GM12872 (cell line): ENCODE measurements around the gene NHERF2.

ENCODE experiments used
- TF ChIP-seq, protein P1 (sequence below): IDR thresholded peaks from 3 replicates; pipeline ENCODE4 v1.5.1; 2011; ENCODE audit warnings: low read depth, mild to moderate bottlenecking, low read length, moderate library complexity; ENCODE audit not compliant: insufficient read depth

NHERF2 gene

GRCh38 chr16:2023092-2024031 lies 3.3 kb upstream of the NHERF2 start:
- TF ChIP-seq, protein P1, sequence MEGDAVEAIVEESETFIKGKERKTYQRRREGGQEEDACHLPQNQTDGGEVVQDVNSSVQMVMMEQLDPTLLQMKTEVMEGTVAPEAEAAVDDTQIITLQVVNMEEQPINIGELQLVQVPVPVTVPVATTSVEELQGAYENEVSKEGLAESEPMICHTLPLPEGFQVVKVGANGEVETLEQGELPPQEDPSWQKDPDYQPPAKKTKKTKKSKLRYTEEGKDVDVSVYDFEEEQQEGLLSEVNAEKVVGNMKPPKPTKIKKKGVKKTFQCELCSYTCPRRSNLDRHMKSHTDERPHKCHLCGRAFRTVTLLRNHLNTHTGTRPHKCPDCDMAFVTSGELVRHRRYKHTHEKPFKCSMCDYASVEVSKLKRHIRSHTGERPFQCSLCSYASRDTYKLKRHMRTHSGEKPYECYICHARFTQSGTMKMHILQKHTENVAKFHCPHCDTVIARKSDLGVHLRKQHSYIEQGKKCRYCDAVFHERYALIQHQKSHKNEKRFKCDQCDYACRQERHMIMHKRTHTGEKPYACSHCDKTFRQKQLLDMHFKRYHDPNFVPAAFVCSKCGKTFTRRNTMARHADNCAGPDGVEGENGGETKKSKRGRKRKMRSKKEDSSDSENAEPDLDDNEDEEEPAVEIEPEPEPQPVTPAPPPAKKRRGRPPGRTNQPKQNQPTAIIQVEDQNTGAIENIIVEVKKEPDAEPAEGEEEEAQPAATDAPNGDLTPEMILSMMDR: peak; percentile 98

DNA sequence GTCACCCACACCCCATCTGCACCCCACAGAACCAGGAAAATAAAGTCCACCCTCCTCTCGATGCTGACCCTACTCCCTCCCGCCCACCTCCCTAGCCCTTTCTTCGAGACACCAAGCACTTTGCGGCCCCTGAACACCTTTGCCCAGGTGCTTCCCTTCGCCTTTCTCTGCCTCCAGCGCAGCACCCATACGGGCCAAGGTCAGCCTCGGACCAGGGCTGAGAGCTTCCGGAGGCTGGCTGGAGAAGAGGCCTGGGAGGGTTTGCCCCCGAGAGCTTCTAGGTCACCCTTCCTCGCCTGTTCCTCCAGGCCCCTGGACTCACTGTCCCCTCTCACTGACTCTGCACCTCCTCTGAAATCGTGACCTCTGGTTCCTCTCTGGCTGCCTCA lies 2.7 kb upstream of the NHERF2 start:
- TF ChIP-seq, protein P1: no peak

DNA sequence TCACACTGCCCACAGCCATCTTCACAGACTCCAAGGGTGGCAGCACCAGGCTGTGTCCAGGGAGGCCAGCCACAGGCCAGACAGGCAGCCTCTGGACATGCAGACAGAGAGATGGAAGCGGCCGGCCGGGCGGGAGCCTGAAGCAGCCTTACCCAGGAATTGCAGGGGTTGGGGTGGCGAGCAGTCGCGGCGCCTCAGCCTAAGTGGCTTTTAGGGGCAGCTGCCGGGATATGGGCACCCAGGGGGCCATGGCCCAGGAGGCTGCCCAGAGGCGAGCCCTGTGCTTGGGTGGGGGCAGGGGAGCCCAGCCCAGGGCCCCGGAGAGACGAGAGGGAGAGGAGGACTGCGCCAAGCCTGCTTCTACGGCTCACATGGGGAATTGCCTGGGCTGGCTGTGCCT lies 1.5 kb upstream of the NHERF2 start:
- TF ChIP-seq, protein P1: no peak

- TF ChIP-seq, protein P1: no peak
These were observed 733 bp upstream of the NHERF2 start for GRCh38 chr16:2025878-2026460.

DNA sequence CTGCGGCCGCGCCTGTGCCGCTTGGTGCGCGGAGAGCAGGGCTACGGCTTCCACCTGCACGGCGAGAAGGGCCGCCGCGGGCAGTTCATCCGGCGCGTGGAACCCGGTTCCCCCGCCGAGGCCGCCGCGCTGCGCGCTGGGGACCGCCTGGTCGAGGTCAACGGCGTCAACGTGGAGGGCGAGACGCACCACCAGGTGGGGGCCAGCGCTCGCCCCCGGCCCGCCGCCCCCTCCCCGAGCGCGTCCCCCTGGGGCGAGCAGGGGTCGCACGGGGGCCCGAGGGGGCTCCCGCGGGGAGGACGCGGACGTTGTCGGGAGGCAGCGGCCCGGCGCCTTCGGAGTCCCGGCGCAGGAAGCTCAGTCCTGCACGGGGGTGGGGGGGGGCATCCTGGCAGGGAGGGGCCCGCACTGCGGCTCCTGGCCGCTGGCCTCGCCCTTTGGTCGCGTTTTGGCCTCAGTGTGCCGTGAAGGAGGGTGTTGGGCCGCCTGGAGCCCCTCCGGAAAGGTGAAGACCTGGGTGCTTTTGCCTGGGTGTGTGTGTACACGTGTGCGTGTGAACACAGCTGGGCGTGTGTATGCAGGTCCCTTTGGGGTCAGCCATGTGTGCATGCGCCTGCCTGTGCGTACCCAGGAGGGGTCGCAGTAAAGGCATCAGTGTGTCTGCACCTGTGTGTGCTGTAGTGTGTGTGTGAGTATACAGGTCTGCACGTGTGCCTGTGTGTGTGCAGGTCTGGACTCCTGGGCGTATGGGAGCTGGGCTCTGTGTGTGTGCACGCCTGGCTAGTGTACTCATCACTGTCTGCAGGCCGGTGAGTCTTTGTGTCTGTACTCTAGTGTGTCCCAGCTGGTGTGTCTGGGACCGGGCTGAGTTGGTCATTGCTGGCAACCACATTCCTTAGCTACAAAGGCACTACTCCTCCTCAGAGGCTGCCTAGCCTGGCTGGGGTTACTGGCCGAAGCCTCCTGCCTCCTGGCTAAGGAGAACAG lies 615 bp downstream of the NHERF2 start:
- TF ChIP-seq, protein P1: no peak

- TF ChIP-seq, protein P1: no peak
These were observed 1.4 kb downstream of the NHERF2 start for GRCh38 chr16:2028146-2028545.
